Stimulated activated CD8-positive, alpha-beta memory T cell treated with anti-CD3 and anti-CD28 coated beads, Interleukin-12 subunit alpha, Interleukin-12 subunit beta, amount 100 ng/mL, for 1 hour (primary cell): Measurements from ENCODE around the gene FAM153A.
"Not testable (repeated sequence)": the region's sequence is repeated elsewhere in the genome, so short reads cannot be mapped to it uniquely, and the experiment has no call there.

ENCODE experiments used
- DNase-seq: peaks from one replicate; pipeline ENCODE4 v3.0.0-alpha.2; 2020; ENCODE audit warnings: low read depth

FAM153A gene

DNA sequence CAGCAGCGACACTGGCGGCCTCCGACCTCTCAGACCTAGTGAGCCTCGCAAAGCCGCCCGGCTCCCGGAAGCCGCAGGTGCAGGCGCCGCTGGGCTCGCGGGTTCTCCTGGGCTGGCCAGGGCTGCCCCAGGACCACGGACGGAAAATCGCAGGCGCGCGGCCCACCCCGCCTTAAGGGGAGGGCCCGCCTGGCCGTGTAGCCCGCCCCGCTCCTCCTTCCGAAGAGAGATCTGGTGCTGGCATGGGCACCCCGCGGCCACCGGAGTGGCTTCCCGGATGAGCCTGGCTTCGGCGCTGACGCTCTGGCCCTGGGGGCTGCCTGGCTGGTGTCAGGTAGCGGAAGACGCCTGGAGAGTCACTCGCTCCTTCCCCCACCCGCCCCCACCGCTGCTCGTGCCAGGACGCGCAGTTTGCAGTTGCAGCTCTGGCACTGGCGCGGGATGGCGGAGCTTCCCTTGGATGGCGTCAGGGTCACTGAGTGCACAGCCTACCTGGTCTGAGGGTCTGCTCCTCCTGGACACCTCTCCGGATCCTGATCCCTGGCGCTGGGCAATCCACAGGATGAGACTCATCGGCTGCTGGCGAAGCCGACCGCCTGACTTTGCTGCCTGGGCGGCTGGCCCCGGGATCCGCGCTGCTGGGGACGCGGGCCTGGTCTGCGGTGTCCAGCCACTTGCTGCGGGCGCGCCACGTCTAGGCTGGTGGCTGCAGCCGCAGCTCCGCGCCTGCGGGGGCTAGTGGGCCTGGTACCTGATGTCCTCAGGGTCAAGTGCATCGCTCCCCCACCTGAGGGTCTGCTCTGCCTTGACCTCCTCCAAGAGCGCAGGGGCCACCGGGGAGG is at the start of gene FAM153A:
Gene FAM153A (minus strand): TSS at position 108 of the 842 bp plus-strand sequence.
- not testable (repeated sequence) for DNase-seq

DNA sequence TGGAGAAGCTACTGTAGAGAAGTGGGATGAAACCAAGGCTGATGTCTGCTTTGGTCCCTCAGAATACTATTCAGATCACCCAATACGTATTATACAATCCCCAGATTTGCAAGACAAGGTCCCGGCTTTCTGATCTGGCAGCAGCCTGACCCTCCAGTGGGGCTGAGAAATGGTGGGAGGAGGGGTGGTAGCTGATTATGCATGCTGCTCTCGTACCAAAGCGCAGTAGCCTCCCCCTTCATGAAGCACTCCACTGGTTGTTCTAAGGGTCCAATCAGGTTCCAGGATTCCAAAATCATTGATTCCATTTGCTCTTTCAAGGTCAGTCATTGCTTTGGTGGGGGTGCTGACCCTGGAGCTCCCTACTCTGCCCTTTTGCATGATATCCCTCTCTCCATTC is 49.6 kb upstream of the FAM153A start:
- not testable (repeated sequence) for DNase-seq

DNA sequence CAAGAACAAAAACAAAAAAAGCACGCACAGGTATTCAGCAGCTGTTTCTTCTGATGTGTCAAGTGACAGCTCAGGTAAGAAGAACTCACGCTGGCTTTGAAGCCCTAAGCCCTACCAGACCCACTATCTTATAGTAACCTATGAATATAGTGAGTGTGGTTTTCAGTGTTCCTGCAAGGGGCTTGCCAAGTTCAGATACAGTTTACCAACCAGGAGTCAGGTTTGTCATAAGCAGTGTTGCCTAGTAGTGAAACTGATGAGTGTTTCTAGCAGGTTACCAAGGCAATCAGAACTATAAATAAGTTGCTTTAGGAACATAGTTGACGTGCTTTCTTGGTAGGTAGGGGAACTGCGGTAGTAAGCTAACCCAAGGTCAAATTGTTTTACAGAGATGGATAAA is 43.4 kb upstream of the FAM153A start:
- DNase-seq, result not testable (repeated sequence)

DNA sequence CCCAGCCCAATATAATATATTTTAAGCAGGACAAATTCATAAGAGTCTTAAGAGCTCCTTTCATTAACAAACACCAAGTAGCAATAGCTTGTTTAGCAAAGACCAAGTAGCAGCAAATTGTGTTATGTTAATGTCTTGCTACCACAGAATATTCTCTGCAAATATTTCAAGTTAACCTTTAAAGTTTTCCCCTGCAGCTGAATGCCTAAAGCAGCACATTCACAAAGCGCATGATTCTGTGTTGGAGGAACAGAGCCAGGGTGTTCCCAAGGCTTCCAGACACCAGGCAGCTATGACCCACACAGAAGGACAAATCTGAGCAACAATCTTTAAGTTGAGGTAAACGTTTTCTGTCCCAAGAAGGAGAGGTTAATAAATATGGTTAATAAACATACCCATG is 42.1 kb upstream of the FAM153A start:
- not testable (repeated sequence) for DNase-seq

DNA sequence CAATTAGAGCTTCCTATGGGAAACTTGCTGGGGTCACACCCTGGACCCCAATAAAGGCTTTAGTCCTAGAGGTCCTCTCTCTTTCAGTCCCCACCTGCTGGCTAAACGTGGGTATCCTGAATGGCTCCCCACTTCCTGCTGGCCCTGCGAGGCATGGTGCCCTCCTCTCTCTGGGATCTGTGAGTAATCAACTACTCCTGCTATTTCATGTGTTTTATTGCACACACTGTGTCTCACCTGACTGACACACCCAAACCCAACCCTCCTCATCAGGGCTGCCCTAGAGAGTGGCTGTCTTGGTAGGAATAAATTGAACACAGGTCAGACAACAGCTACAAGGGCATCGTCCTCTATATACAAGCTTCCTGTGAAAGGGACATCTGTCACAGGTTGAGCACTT is 39.8 kb upstream of the FAM153A start:
- DNase-seq, result not testable (repeated sequence)

DNA sequence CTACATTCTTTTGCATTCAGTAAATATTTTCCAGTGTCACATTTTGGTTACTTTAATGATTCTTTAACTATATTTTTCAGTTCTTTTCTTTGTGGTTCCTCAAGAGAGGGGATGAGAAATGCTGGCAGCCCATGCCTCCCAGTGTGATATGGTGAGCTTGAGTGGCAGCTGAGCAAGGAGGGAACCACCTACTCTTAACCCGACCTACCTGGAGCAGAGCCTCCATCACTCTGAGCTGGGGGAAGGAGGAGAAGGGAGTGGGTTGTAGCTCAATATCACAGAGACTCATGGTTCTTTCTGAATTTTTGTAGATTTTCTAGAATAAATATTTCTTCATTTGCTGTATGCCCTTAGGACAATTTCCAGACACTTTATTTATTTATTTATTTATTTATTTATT is 37.0 kb upstream of the FAM153A start:
- not testable (repeated sequence) for DNase-seq

DNA sequence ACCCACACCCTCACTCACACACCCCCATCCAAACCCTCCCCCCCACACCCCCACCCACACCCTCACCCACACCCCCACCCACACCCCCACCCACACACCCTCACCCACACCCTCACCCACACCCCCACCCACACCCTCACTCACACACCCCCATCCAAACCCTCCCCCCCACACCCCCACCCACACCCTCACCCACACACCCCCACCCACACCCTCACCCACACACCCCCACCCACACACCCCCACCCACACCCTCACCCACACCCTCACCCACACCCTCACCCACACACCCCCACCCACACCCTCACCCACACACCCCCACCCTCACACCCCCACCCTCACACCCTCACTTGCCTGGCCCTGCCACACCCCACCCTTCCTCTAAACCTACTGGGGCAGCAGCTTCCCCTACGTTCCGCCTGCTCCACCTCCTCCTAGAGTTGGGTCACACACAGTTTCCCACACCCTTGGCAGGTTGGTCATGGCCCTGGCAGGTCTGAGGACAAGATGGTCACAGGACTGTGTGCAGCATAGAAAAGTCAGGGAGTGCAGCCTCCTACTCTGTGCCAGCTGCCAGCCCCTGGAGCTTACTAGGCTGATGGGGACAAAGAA is 30.2 kb upstream of the FAM153A start:
- not testable (repeated sequence) for DNase-seq

DNA sequence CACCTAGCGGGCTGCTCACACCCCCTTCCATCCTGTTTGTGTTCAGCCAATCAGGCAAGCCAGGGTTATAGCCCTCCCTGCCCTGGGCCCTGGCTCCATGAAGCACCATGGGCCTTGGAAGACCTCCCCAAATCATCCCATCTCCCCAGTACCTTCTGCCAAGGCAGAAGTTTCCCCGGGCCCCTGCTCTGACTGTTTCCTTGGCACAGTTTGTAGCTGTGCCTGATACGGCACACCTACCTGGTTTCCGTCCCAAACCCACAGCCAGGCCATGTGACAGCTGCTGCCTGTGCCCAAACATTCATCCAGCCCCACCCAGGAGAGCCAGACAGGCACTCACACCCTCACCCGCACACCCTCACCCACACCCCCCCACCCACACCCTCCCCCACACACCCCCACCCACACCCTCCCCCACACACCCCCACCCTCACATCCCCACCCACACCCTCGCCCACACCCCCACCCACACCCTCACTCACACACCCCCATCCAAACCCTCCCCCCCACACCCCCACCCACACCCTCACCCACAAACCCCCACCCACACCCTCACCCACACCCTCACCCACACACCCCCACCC is 29.6 kb upstream of the FAM153A start:
- not testable (repeated sequence) for DNase-seq

DNA sequence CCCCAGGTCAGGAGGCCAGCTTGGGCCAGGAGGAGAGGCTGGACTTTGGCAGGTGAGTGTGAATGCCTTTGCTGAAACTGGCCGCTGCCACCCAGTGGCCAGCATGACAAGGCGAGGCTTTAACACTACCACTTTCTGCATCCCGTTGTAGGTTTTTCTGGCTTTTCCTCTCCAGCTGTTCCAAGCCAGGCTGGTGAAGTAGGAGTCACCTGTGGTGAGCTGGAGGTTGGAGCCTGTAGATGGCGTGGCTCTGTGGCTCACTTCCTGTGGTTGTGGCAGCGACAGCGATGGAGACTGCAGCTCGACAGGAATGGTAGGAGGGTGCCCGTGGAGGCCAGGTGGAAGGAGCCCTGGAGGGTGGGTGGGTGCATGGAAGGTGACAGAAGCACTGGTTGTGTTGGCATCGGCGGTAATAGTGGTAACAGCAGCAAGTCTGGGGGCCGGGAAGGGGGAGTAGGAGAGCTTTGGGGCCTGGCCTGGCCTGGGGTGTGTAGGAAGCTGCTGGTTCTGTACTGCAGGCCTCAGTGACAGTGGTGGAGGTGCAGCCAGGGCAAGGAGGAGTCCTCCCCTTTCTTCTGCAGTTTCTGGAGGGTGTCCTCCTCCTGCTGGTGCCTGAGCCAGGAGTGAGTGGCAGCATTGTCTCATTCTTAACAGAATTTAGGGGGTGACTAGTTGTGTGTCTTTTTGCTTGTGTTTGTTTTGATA is 26.7 kb upstream of the FAM153A start:
- not testable (repeated sequence) for DNase-seq

DNA sequence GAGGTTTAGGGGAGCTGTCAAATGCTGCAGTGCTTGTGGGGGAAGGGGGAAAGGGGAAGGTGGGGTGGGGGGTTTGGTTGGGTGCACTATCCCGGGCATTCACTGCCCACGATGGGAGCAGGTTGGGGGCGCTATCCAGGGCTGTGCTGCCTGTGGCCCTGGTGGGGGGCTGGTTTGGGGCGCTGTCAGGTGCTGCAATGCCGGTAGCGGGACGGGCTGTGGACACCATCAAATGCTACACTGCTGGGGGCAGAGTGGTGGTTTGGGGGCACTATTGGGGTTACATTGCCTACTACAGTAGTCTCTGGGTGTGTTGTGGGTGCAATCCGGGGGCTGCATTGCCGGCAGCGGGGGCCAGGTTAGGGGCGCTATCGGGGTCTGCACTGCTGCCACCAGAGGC is 25.7 kb upstream of the FAM153A start:
- not testable (repeated sequence) for DNase-seq

DNA sequence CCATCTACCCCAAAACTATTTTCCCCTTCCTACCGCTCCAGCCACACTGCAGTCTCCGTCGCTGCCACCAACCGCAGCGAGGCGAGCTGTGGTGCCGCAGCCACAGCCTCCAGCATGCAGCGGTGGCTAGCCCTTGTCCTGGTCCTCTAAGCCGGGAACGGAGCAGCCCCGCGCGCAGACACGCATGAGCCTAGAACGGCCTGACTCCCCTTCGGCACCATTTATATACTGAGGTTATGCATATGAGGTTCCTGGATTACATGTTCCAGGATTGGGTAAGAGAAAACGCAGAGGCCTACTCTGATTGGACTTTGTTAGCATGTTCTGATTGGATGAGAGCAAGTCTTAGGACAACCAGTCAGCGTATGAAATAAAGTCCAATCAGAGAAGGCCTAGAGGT is 24.6 kb upstream of the FAM153A start:
- not testable (repeated sequence) for DNase-seq

DNA sequence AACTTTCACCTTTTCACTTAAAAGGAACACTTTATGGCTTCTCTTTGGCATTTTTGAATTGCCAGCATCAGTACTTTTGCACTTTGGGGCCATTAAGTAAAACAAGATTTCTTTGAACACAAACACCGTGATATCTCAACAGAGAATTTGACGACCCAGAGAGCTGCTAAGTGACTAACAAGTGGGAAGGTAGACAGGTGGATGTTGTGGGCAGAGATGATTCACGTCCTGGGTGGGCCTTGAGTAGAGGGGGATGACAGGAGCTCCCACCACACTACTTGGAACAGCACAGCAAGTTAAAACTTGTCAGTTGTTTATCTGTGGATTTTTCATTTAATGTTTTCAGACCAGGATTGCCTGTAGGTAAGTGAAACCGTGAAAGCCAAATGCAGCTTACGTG is 18.7 kb upstream of the FAM153A start:
- DNase-seq, result not testable (repeated sequence)

DNA sequence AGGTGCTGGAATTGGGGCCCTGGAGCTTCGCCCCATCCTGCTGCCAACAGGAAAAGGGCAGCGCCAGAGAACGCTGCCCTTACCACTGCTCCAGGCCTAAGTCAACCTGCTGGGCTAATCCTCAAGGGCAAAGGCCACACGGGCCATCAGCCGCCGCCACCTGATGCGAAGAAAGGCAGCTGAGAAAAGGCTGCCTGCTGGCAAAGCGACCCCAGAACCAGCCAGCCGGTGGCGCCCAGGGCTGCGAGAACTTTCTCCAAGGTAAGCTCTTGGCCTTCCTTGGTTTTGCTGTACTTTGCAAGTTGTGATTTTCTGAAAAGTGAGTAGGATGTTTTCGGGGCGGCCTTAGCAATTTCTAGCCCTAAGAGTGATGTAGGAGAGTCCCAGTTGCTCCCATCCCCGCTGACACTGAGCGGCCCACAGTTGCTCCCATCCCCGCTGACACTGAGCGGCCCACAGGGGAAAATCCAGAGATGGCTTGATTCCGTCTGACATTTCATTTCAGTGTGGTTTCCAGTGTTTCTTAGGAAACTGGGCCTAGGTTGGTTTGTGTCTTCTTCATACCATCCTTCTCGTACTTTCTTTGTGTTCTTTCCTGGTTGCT is 15.6 kb upstream of the FAM153A start:
- not testable (repeated sequence) for DNase-seq

DNA sequence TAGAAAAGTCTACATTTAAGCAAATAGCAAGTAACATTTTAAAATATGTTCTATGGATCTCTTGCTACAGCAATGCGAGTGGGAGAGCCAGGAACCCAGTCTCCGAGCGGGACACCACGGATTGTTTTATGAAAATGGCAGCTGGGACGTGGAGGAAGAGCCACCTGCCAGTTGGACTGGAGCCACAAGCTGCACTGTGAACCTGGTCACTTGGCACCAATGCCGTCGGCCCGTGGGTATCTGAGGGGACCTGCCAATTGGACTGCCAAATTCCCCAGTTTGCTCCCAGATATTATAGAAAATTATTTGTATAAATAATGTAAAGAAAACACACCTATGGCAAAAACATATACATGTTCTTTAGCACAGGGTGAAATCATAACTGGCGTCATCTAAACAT is 10.6 kb upstream of the FAM153A start:
- DNase-seq, result not testable (repeated sequence)

DNA sequence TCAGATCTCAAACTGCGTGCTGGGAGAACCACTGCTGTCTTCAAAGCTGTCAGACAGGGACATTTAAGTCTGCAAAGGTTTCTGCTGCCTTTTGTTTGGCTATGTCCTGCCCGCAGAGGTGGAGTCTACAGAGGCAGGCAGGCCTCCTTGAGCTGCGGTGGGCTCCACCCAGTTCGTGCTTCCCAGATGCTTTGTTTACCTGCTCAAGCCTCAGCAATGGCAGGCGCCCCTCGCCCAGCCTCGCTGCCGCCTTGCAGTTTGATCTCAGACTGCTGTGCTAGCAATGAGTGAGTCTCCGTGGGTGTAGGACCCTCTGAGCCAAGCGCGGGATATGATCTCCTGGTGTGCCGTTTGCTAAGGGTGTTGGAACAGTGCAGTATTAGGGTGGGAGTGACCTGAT is 8.9 kb upstream of the FAM153A start:
- not testable (repeated sequence) for DNase-seq

DNA sequence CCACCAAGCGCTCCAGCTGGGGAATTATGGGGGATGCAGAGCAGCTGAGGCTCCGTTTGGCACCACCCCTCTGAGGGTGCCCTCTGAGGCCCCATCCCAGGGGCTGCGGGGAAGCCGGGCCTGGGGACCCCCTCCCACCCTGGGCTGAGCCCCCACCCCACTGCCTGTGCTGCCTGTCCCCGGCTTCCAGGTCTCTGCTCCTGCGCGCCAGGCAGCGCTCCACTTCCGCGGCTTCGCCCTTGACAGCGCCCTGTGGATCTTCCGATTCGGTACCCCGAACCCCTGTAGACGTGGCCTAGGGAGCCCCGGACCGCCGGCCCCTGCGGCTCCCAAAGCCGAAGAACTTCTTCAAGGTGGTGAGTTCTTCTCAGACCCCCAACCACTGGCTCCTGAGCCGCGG is 530 bp downstream of the FAM153A start:
- DNase-seq, result not testable (repeated sequence)

DNA sequence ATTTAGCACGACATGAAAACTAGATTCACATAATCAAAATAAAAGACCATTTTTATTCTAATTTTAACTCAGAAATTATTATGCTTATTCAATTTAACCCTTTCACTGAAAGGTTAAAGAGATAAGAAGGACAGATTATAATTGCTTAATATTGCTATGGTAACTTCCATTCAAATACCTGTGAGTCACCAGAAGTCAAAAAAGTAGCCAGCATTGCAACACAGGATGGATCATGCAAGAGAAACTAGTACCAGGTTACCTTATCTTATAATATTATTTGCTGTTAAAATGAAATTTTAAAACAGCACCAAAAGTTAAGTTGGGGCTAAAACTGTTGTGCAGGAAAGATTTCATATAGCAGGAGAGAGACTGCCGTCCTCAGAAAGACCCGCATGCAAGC is 11.5 kb downstream of the FAM153A start:
- not testable (repeated sequence) for DNase-seq

DNA sequence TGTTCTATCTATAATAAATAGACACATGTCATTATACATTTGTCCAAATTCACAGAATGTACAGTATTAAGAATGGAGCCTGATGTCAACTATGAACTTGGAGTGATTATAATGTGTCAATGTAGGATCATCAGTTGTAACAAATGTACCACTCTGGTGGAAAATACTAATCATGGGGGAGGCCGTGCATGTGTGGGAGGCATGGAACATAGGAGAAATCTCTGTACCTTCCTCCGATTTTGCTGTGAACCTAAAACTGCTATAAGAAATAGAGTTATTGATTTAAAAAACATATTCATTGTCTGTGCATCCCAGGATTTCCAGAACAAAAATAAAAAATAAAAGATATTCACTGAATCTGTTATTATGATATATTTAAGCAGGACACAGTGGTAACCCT is 12.1 kb downstream of the FAM153A start:
- DNase-seq, result not testable (repeated sequence)

DNA sequence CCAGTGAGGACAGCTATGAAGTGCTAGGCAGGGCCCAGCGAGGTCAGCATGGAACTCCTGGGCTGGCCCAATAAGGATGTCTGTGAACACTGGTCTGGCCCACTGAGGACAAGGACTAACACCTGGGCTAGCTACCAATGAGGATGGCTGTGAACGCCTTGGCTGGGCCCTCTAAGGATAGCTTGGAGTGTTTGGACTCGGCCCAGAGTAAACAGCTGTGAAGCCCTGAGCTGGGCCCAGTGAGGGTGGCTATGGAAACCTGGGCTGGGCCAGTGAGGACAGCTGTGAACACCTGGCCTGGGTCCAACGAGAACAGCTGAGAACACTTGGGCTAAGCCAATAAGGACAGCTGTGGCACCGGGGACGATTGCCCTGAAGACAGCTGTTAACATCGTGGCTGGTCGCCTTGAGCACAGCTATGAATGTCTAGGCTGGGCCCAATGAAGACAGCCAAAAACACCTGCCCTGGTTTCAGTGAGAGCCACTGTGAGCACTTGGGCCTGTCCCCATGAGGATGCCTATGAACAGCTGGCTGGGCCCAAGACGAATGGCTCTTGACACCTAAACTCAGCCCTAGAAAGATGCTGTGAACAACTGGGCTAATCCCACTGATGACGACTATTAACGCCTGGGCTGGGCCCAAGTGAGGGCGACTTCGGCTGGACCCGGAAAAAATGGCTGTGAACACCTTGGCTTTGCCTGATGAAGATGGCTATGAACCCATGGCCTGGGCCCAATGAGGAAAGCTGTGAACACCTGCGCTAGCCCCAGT is 18.8 kb downstream of the FAM153A start:
- DNase-seq, result not testable (repeated sequence)

DNA sequence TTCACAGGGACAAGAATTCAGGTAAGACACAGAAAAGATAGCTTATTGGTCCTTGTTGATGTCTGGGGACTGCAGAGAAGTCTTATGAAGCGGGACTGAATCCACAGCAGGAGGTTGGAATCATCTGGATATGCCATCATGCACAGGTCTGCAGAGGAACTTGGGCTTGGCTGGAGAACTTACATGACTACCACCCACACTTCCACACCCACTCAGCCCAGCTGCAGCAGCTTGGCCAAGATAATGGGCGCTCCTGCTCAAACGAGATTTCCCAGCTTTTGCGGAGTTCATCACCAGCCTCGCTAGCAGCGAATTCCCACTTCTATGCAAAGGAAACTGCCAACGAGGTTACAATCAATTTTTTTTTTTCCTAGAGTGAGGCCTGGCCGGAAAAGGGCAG is 21.7 kb downstream of the FAM153A start:
- not testable (repeated sequence) for DNase-seq

DNA sequence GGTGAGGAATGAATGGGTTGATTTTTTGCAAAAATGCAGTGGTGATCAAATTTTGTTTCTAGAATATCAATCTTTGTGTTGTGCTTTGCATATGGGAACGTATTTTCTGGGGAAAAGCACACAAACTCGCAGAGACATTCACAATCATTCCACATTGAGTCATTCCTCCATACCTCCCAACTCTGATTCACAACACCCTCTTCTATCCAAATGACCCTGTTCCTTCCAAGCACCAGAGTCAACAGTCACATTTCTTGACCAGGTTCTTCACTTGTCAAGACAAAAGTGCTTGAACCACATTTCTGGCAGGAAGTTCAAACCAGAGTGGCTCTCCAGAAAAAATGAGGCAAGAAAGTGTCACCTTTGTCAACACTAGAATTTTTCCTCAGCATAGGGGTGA is 35.3 kb downstream of the FAM153A start:
- not testable (repeated sequence) for DNase-seq
